ENCODE measurements around the gene CDCP1. TPM values are rescaled to one million over a fixed set of nuclear protein-coding genes. Genes with fewer than 3 reads are reported as not detected.

The CDCP1 gene
- total RNA-seq, 1 donor from 2014 or later: 53.5 TPM

DNA sequence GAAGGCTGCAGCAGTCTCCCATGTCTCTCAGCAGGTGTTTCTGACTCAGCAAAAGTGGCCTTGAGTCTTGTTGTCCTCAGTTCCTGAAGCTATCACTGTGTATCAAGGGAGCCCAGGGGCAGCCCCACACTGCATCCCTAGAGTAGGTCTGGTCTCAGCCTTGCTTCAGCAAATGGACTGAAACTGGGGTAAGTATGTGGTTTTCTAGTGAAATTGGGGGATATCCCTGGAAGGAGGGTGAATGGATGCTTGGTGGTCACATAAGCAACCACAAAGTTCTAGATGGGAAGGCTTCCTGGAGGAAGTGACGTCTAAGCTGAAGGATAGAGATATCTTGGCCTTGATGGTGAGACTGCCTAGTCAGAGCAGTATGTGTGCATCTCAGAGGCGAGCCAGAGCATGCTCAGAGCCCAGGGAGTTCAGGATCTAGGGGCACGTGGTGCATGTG is 41.5 kb upstream of the CDCP1 start:
- H3K4me3 ChIP-seq (ENCODE audit: low read depth, low read length): no peak overlapping the region
- DNase-seq (ENCODE audit: low read depth): no peak
- TF ChIP-seq CTCF (conservative IDR thresholded peaks at IDR 0.05; ENCODE audit: low read depth, low read length): no peak

GRCh38 chr3:45186871-45187270 is 40.7 kb upstream of the CDCP1 start:
- no peak for DNase-seq (ENCODE audit: low read depth)
- no peak overlapping the region for H3K4me3 ChIP-seq (ENCODE audit: low read depth, low read length)
- no peak for TF ChIP-seq CTCF (conservative IDR thresholded peaks at IDR 0.05; ENCODE audit: low read depth, low read length)

- H3K4me3 ChIP-seq (ENCODE audit: low read depth, low read length): no peak overlapping the region
- DNase-seq (ENCODE audit: low read depth): no peak
- TF ChIP-seq CTCF (conservative IDR thresholded peaks at IDR 0.05; ENCODE audit: low read depth, low read length): no peak
These were observed 39.3 kb upstream of the CDCP1 start for GRCh38 chr3:45185461-45185860.

- no peak overlapping the region for H3K4me3 ChIP-seq (ENCODE audit: low read depth, low read length)
- no peak for TF ChIP-seq CTCF (conservative IDR thresholded peaks at IDR 0.05; ENCODE audit: low read depth, low read length)
- DNase-seq (ENCODE audit: low read depth): no peak
These were observed 38.9 kb upstream of the CDCP1 start for GRCh38 chr3:45185052-45185451.

- DNase-seq (ENCODE audit: low read depth): no peak
- TF ChIP-seq CTCF (conservative IDR thresholded peaks at IDR 0.05; ENCODE audit: low read depth, low read length): no peak
- H3K4me3 ChIP-seq (ENCODE audit: low read depth, low read length): no peak overlapping the region
These were observed 37.7 kb upstream of the CDCP1 start for GRCh38 chr3:45183872-45184262.

DNA sequence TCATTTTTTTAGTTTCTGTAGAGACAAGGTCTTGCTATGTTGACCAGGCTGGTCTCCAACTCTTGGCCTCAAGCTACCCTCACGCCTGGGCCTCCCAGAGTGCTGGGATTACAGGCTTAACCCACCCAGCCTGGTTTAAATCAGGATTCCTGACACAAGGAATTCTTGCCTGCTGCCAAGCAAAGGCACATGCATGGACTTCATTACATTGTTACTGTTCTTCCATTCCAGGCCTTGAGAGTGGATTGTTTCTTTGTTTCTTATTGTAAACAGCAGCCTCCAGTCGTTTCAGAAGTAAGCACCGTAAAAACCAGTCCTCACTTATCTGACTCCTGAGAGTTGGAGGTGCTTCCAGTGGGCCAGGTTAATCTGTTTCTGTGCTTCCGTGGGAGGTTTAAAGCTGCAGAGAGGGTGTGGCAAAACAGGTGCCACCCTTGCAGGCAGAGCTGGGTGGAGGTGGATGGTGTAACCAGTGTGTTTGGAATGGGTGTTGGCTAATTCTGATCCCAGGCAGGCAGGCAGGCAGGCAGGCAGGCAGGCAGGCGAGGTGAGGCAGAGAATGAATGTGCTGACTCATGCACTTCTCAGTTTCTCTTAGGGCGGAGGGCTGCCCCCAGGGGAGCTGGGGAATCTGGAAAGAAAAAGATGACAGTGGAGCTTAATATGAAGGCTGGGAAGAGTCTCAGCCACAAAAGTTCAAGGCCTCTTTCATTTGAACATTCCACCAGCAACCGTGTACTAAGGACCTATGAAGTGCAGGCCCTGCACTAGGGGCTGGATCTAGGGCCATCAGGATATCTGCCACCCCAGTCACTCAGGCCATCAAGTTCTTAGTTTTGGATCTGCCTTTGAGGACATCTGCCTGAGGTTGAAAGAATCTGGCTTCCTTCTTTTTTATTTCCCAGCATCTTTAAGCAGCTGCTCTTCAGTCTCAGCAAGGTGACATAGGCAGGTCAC is 37.0 kb upstream of the CDCP1 start:
- TF ChIP-seq CTCF (conservative IDR thresholded peaks at IDR 0.05; ENCODE audit: low read depth, low read length): no peak
- H3K4me3 ChIP-seq (ENCODE audit: low read depth, low read length): no peak overlapping the region
- peak; percentile 44 for DNase-seq (ENCODE audit: low read depth)

DNA sequence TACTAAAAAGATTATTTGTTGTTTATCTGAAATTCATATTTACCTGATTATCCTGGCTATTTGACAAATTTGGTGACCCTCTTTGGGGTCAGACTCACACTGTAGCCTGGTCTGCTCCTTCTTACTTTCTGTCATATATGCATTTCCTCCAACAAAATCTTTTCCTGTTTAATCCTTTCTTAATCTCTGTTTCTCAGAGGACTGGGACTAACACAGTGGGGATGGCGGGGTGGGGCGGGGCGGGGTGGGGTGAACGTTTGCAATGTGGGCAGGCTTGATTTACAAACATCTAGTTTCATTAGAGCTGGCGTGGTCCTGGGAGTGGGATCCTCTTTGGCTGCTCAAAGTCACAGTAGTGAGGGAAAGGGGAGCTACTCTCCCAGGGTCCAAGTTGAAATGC is 35.3 kb upstream of the CDCP1 start:
- no peak for DNase-seq (ENCODE audit: low read depth)

More for the DNA sequence above, 35.3 kb upstream of the CDCP1 start:
- no peak overlapping the region for H3K4me3 ChIP-seq (ENCODE audit: low read depth, low read length)
- no peak for TF ChIP-seq CTCF (conservative IDR thresholded peaks at IDR 0.05; ENCODE audit: low read depth, low read length)
